UCSD-AML1 (cell line): ENCODE measurements around the gene PARD3.
"Not testable (repeated sequence)": the region's sequence is repeated elsewhere in the genome, so short reads cannot be mapped to it uniquely, and the experiment has no call there.

Source experiments
- DNase-seq: peaks from one replicate; lab custom pipeline; 2025; ENCODE audit not compliant: unreplicated experiment; lab: John Stamatoyannopoulos, UW

The PARD3 gene

DNA sequence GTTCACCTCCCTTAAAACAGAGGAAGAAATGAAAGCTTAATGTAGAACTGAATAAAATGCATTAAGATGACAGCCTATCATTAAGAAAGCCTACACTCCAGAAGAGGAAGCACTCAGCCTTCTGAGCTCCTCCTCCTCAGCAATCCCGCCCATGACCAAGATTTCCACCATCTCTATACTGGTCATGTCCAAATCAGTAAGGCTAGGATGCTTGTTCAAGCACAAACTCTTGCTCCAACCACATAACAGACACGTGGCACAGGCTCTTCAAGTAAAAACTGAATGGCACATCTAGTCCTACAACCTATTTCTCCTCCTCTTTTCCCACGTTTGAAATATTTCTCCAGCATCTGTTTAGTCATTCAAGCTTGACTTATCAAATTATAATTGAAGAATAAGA is 454.1 kb downstream of the PARD3 start:
- DNase-seq: no peak

DNA sequence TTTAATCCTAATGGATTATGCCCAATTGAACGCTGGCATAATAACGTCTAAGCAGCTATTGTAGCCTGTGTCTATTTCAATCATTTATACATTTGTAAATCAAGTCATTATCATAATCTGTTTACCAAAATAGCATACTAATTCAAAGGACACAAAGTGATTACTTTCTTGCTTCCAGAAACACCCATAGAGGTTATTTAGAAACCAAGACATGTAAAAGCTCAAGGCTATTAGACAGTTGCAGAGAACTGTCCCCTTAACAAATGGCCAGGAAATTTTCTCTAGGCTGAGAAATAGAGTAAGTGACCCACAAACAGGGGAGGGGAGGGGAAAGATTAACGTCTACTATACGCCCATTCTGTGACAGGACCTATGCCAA is 455.7 kb downstream of the PARD3 start:
- DNase-seq: no peak

DNA sequence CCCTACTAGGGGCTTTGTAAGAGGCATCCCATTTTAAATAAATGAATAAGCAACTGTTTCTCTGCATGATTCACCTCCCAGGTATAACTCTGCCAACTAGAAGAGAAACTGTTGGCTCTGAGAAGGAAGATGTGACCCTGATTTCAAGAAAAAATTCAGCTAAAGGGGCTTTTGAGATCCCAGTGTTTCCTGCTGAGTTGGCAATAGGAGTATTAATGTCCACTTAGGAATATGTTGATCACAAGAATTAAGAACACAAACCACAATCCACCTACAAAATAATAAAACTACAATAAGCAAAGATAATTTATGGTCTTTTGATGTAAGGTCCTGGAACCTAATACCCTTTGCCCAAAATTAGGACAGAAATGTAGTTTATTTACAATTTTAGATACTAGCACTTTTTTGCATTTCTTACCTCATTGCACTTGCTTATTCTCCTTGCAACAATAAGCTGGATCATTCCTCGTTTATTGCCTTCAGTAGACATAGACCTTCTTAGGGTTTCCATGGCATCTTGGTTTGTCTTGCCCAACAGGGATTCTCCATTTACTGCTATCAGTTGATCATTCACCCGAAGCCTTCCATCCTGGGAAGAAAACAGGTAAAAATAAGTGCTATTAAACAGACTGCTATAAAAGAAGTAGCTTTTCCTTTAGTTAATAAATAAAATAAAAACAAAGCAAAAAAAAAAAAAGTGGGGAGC is 456.2 kb downstream of the PARD3 start:
- DNase-seq: no peak

DNA sequence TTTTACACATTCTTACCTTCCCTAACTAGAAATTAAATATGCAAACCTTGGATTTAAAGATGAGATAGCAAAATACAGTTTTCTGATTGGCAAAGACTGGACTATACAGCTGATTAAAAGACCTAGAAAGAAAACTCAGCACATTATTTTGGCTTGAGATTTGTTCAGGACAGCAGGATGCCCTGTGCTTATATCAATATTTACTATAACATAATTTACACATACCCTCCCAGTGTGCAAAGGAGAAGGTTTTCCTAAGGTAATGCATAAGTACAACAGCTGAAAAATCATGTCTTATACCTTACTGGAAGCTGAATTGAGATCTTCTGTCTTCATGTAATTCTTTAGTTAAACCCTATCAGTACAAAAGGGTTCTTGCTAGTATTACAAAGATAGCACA is 458.6 kb downstream of the PARD3 start:
- no peak for DNase-seq

DNA sequence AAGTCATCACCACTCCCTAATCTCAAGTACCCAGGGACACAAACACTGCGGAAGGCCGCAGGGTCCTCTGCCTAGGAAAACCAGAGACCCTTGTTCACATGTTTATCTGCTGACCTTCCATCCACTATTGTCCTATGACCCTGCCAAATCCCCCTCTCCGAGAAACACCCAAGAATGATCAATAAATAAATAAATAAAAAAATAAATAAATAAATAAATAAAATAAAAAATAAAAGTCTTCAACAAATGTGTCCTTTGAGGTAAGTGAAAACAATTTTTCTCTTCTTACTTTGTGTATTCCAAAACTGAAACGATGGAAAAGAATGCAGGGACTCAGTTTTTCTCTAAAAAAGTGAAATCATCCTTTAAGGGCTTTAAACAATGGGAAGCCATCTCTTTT is 461.6 kb downstream of the PARD3 start:
- not testable (repeated sequence) for DNase-seq

DNA sequence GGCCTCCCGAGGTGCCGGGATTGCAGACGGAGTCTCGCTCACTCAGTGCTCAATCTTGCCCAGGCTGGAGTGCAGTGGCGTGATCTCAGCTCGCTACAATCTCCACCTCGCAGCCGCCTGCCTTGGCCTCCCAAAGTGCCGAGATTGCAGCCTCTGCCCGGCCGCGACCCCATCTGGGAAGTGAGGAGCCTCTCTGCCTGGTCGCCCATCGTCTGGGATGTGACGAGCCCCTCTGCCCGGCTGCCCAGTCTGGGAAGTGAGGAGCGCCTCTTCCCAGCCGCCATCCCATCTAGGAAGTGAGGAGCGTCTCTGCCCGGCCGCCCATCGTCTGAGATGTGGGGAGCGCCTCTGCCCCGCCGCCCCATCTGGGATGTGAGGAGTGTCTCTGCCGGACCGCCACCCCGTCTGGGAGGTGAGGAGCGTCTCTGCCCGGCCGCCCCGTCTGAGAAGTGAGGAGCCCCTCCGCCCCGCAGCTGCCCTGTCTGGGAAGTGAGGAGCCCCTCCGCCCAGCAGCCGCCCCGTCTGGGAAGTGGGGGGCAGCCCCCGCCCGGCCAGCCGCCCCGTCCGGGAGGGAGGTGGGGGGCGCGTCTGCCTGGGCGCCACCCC is 462.4 kb downstream of the PARD3 start:
- DNase-seq: not testable (repeated sequence)

DNA sequence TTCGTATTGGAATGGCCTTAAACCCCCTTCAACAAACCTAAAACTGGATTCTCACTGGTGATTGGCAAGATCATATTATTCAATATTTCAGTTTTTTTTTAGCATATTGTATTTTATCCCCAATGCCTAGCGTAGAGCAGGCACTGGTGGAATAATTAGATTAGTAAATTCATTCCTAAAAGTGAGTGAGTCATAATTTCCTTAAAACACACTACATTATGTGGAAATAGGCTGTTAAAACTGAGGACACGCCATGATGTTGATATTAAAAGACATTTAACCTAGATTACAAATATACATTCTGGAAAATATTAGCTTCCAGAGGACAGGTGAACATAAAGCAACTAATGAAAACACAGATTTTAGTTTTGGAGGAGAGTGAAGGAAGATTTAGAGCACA is 463.9 kb downstream of the PARD3 start:
- DNase-seq: no peak

DNA sequence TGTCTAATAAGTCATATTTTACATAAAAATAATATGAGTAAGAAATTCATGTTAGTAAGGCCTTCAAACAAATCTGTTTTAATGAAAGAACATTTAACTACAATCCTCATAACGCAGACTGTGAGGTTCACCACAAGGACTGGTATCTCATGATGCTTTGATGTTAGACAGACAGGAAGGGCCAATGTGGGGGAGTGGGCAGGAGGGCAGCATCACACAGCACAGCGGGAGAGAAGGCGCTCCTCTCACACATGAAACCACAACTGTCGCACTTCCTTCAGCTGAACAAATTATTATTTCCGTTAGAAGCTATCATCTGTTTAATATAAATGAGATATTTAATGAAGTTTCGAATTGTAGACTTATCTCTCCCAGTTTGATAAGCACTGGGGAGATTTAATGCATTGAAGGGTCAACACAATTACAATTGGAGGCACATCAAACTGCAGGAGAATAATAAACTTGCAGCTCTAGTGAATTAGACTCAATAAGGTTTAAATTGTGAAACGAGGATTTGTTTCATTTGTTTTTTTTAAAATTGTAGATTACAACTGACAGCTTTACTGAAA is 466.1 kb downstream of the PARD3 start:
- DNase-seq: no peak

DNA sequence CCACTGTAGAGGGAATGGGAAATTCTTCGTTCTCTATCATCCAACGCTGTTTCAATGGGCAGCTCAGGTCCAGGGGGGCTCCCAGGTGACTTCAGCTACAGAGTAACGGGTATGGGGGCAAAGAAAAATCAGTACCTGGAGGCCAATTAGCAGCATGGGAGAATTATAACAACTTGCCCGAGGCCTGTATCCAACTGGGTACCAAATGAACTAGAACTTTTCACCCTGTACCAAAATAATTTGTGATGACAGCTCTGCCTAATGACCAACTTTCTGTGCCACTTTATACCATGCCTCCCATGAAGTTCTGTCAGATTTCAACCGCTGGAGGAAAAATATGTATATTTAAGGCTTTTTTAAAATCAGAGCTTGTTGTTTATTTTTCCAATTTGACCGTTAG is 467.1 kb downstream of the PARD3 start:
- no peak for DNase-seq

DNA sequence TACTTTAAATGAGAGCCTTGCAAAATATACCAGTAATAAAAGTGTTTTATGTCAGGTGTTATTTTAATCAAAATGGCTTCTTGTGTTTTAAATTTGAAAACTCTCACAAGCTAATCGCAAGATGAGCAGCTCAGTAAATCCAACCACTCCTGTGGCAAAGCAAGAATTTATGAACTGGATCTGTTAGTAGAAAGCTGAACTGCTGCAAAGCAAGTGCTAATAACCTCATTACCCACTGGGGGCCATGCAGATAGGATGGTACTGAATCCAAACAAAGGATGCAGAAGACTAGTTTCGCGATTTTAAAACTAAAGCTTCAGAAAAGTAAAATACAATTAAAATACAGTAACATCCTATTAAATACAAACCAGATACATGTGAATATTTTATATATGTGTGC is 468.0 kb downstream of the PARD3 start:
- DNase-seq: no peak

DNA sequence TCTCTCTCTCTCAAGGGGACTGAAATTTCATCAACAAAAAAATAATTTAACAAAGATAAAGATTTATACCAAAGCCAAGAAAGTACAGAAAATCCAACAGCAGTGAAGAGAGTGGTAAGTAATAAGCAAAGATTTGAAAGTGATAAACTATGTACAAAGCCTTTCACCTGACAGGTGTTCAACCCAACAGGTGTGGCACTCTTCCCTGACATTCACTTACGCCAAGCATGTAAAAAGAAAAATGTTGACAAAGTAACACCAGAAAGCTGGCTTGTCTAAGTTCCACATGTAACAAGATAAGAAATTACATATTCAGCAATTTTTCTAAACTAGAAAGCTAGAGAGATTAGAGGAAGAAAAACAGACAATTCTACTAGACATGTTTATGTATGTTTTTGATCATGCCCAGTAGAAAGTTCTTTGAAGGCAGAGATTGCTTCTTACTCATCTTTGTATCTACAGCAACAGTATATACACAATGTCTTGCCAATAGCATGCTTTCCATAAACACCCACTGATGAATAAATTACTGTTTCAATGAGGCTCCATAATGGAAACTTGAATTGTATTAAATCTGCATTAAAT is 468.5 kb downstream of the PARD3 start:
- DNase-seq: no peak

DNA sequence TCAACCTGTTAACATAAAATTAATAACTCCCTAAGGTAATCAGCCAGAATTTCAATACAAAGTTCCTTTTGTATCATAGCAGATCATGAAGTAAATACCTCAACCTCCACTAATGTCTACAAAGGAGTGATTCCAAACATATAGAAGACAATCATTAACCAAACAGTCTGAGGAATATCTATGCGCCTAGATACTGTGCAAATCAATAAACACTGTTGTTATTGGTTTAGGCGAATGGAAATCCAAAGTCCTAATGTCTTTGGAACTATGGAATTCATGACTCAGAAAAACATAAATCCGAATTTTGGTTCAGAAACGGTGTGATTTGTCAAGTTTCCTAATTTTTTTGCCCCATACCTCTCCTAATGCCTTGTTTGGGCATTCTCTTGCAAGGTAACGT is 469.7 kb downstream of the PARD3 start:
- no peak for DNase-seq

DNA sequence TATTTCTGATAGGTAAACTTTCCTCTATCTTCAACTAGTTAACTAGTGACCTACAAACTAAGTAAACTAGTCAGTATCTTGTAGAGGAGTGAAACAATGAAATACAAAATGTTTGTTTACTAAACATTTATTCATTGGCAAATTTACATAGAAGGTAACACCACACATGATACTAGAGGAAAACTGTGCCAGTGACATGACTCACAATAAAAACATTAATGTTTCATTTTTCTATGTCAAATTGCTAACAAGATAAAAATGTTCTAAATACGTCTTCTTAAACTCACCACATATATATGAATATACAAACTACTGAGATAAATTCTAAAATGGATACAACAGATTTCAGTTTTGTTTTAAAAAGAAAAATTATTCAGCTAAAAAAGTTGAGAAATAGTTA is 471.3 kb downstream of the PARD3 start:
- no peak for DNase-seq

DNA sequence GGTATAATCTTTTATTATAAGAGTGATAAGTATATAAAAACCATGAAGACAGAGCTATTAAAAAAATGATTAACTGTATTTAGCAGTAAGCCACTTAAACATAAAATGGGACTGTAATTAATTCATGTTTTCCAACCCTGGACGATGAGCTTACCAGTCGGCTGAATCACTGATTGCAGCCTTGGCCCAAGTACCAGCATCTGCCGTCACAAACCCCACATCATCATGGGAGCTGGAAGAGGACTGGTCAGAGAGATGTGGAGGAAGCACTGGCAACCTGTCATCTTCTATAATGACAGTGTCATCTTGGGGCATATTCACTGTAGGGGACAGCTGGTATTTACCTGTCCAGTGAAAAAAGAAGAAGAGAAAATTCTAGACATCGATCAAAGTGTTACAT is 473.6 kb downstream of the PARD3 start:
- DNase-seq: no peak

DNA sequence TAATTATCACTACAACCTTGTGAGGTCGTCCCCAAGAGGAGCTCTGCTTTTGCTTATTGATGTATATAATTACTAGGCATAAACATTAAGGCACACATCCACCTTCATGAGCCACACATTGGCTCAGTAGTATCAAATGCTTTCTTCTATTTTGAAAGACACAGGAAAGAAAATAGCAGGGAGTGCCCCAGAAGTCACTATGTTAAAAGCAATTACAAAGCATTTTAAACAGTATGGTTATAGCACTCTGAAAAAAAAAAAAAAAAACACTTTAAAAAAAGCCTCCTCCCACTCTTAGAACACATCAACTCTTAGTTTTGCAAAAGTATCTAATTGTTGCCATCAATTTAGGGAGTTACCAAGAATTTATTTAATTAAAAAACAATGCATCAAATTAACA is 474.2 kb downstream of the PARD3 start:
- no peak for DNase-seq

DNA sequence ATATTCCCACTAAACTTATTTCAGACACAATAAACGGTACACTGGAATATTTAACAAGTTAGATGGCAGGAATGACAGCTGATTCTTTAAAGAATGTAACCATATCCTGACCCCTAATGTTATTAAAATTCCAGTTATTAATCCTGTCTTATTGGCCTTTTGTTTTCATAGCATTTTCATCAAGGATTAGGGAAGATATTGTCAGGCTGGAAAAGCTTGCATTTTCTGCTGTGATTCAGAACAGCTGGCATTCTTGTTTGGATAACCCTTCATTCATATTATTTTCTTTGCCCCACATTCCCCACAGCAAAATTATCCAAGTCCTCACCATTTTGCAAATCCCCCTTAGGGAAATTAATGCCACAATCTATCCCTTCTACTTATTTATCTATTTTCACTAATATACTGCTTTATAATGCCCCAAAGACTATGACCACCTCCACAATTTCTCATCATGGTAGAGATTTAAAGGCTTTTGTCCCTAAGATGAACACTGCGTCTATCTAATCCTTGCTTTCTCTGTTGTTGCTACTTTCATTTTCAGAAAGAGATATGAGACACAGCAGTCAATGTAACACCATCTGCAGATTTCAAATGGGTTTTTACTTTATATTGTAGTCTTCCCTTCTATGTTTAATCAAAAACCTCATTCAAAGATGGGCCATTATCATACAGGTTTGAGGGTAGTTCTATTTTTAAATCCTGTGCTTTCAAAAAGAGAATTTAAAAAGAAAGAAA is 475.1 kb downstream of the PARD3 start:
- no peak for DNase-seq

DNA sequence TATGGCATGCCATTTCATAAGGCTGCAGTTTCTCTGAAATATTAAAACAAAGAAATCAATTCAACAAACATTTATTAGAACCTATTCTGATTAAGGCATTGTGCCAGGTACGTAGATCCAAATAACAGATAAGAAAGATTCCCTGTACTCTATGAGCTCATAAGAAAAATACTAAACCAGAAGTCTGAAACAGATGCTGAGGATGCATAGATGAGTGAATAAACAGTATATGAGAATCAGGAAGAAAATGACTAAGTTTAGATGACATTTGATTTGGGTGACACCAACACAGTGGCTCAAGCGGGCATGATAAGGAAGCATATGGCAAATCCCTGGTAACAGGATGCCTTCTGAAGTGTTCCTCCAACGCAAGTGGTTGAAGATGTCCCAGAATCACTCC is 477.2 kb downstream of the PARD3 start:
- DNase-seq: no peak

DNA sequence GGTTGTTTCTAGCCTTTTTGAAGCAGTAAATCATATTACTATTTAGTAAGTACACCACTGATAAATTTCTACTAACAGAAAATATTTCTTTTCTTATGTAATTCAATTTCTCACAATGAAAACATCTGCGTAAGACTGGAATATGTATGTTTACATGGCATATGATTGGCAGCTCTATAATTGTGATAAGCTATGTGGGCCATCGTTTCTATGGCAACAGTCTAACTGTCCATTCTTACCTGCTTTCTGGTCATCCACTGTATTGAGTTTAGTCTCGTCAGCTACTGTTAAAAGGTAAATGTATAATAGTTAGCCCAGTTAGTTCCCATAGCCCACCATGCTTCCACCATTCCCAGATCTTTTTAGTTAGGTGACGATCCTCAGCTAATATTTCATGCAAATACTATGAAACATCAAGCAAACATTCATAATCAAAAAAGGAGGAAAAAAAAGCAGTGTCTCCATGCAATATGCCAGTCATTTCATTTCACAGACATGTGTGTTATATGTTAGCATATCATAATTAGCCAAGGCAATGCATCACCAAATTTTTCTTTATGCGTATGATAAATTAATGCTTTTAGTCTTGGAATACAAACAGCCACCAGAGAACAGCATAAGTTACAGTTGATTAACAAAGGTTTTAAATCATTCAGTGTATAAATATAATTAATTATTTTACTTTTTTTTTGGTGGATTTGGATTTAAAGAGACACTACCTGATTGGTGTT is 479.0 kb downstream of the PARD3 start:
- DNase-seq: no peak

DNA sequence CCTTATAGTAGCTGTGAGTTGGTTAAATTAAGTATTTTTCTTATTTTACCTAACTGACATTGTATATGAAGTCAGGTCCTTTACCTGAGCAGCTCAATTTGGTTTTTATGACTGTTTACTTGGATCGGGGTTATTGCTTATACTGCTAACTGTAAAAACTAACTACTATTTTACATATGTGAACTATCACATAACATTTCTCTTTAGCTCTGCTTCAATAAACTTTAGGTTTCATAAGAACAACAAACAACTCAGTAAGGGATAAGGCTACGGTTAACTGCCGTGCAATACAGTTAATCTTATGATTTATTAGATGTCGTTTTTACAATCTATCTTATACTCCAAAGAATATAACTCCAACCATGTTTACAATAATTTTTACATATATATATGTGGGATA is 480.2 kb downstream of the PARD3 start:
- DNase-seq: no peak

DNA sequence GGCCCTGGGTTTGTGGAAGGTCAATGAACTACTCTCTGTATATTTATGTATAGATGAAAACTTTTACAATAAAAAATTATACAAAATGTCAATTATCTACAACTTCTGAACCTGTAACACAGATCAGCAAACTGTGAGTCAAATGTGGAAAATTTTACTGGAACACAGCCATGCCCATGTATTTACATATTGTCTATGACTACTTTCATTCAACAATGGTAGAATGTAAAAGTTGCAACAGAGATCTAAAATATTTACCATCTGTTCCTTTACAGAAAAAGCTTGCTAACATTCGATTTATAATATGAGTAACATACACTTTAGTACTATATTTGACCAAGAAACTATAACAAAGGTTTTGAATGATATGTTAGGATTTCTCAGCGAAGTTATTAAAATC is 481.6 kb downstream of the PARD3 start:
- no peak for DNase-seq

DNA sequence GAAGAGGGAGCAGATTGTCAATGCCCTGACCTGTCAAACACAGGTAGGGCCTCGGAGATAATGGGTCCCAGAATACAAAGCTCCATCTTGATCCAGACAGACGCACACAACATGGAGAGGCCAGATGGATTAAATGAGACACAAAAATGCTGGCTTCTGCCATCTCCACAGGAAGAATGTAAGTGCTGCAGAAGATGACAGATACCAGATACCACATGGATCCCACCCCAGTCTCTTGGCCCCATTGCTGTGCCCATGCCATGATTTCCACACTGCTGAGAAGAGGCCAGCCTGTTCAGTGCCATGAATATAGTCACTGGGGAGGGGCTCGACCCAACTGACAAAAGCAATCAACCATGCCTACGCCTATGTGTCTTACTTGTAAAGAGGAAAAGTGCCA is 487.9 kb downstream of the PARD3 start:
- no peak for DNase-seq
